Breast epithelium (tissue), 3 donors: ENCODE measurements around the gene AKAP9.

Experiments
- CTCF ChIP-seq, 3 donors: fragments of 450-650 bp; IDR thresholded peaks; one replicate each; pipeline ENCODE4 v1.5.1; 2016 to 2017; ENCODE audit warnings: antibody characterized with exemption in 3 of 3, mild to moderate bottlenecking in 3 of 3, moderate library complexity in 3 of 3
- POLR2A ChIP-seq: fragments of 450-650 bp; IDR thresholded peaks from one replicate; pipeline ENCODE4 v1.6.1; 2016; ENCODE audit warnings: antibody characterized with exemption, mild to moderate bottlenecking, moderate library complexity
- POLR2AphosphoS5 ChIP-seq, 3 donors: sonication (generic); formaldehyde crosslinking; IDR thresholded peaks; one replicate each; pipeline ENCODE4 v1.6.1; 2017; ENCODE audit warnings: antibody characterized with exemption in 3 of 3

- TF ChIP-seq POLR2A (no peak), CTCF (IDR thresholded peaks at IDR 0.05) (no peak), POLR2AphosphoS5 (IDR thresholded peaks at IDR 0.05) (no peak)
These were observed 111.0 kb downstream of the AKAP9 start for GRCh38 chr7:92051655-92052054.
